Neural cell (in vitro differentiated cells): ENCODE measurements around the gene KCND2. TPM values are rescaled to one million over a fixed set of nuclear protein-coding genes. Genes with fewer than 3 reads are reported as not detected.
A peak's percentile ranks its signal among the peaks of the same experiment; 100 is the strongest.

ENCODE experiments used
- H2AFZ ChIP-seq: fragments of 200-600, 300-800 bp; sonication (generic), shearing (Covaris generic); 2 replicates; pipeline ENCODE4 v1.6.0; 2014; ENCODE audit warnings: low read depth, mild to moderate bottlenecking, antibody characterized with exemption, low read length, moderate library complexity
- H3F3A ChIP-seq: fragments of 200-600 bp; shearing (Covaris generic); 2 replicates; pipeline ENCODE4 v1.6.1; 2016; ENCODE audit warnings: mild to moderate bottlenecking, moderate library complexity, mixed read lengths, antibody characterized with exemption, low read length; ENCODE audit not compliant: insufficient read depth, poor library complexity, severe bottlenecking
- H3K27ac ChIP-seq: fragments of 200-600, 300-800 bp; sonication (generic), shearing (Covaris generic); 2 replicates; pipeline ENCODE4 v1.5.1; 2014; ENCODE audit warnings: mild to moderate bottlenecking, low read length, moderate library complexity
- H3K27me3 ChIP-seq: fragments of 300-800, 200-600 bp; sonication (generic), shearing (Covaris generic); 2 replicates; pipeline ENCODE4 v1.6.0; 2014; ENCODE audit warnings: mild to moderate bottlenecking, low read depth, low read length, moderate library complexity; ENCODE audit not compliant: insufficient read depth
- H3K36me3 ChIP-seq: fragments of 300-800, 200-600 bp; sonication (generic), shearing (Covaris generic); 2 replicates; pipeline ENCODE4 v1.5.1; 2014; ENCODE audit warnings: mild to moderate bottlenecking, antibody characterized with exemption, low read length, moderate library complexity; ENCODE audit not compliant: insufficient read depth
- H3K4me2 ChIP-seq: fragments of 300-800, 200-600 bp; sonication (generic), shearing (Covaris generic); 2 replicates; pipeline ENCODE4 v1.6.0; 2014; ENCODE audit warnings: mild to moderate bottlenecking, low read length
- H3K4me3 ChIP-seq: fragments of 300-800, 200-600 bp; sonication (generic), shearing (Covaris generic); 2 replicates; pipeline ENCODE4 v1.5.1; 2014; ENCODE audit warnings: mild to moderate bottlenecking, low read length, moderate library complexity
- H3K79me2 ChIP-seq: fragments of 200-600 bp; shearing (Covaris generic); replicated peaks from 2 replicates; pipeline ENCODE4 v1.6.0; 2014; ENCODE audit warnings: mild to moderate bottlenecking, low read length, moderate library complexity; ENCODE audit not compliant: insufficient read depth
- H3K9ac ChIP-seq: fragments of 300-800, 200-600 bp; sonication (generic), shearing (Covaris generic); 2 replicates; pipeline ENCODE4 v1.6.1; 2016; ENCODE audit warnings: mild to moderate bottlenecking, low read length, mixed read lengths
- H3K9me2 ChIP-seq: fragments of 200-600 bp; shearing (Covaris generic); 2 replicates; pipeline ENCODE4 v1.6.1; 2016; ENCODE audit warnings: mild to moderate bottlenecking, low read length, mixed read lengths; ENCODE audit not compliant: insufficient read depth
- H3K9me3 ChIP-seq: fragments of 200-600, 300-800 bp; sonication (generic), shearing (Covaris generic); 2 replicates; pipeline ENCODE4 v1.6.1; 2016; ENCODE audit warnings: mild to moderate bottlenecking, mixed run types, low read length, moderate library complexity, mixed read lengths
- H4K20me1 ChIP-seq: fragments of 200-600 bp; shearing (Covaris generic); 2 replicates; pipeline ENCODE4 v1.6.1; 2016; ENCODE audit warnings: mild to moderate bottlenecking, mixed run types; ENCODE audit not compliant: insufficient read depth
- EP300 ChIP-seq: fragments of 450-650 bp; conservative IDR thresholded peaks from 2 replicates; pipeline ENCODE4 v1.6.1; 2014; ENCODE audit warnings: antibody characterized with exemption, mild to moderate bottlenecking, moderate library complexity; ENCODE audit not compliant: poor library complexity, severe bottlenecking
- EZH2 ChIP-seq: fragments of 200-600, 300-800 bp; shearing (Covaris generic), sonication (generic); IDR thresholded peaks from 2 replicates; pipeline ENCODE4 v1.6.1; 2014; ENCODE audit warnings: antibody characterized with exemption, low read length, borderline replicate concordance, mild to moderate bottlenecking; ENCODE audit not compliant: insufficient read depth, poor library complexity, severe bottlenecking
- MXI1 ChIP-seq: fragments of 450-650 bp; conservative IDR thresholded peaks from 2 replicates; pipeline ENCODE4 v1.6.1; 2014; ENCODE audit warnings: antibody characterized with exemption, mild to moderate bottlenecking; ENCODE audit not compliant: poor library complexity, severe bottlenecking
- POLR2AphosphoS5 ChIP-seq: IDR thresholded peaks from 2 replicates; pipeline ENCODE4 v1.6.1; 2012
- RAD21 ChIP-seq: fragments of 450-650 bp; conservative IDR thresholded peaks from 2 replicates; pipeline ENCODE4 v1.6.1; 2014; ENCODE audit warnings: antibody characterized with exemption, mild to moderate bottlenecking, moderate library complexity
- SMC3 ChIP-seq: fragments of 450-650 bp; conservative IDR thresholded peaks from 2 replicates; pipeline ENCODE4 v1.6.1; 2014; ENCODE audit warnings: antibody characterized with exemption, mild to moderate bottlenecking, moderate library complexity; ENCODE audit not compliant: poor library complexity
- TAF1 ChIP-seq: IDR thresholded peaks from 2 replicates; pipeline ENCODE4 v1.6.1; 2012; ENCODE audit warnings: low read depth
- polyA plus RNA-seq: library from polyadenylated mRNA; depleted of rRNA; stranded (reverse); fragments of >200 nt; gene quantifications from 2 replicates; pipeline ENCODE4 v1.2.3, GENCODE V29; 2014
- TF ChIP-seq, protein P1 (sequence below): IDR thresholded peaks from 2 replicates; pipeline ENCODE4 v1.6.1; 2012; ENCODE audit warnings: borderline replicate concordance
- TF ChIP-seq, protein P2 (sequence below): fragments of 450-650 bp; IDR thresholded peaks from 2 replicates; pipeline ENCODE4 v1.5.1; 2014; ENCODE audit warnings: antibody characterized with exemption, mild to moderate bottlenecking, moderate library complexity; ENCODE audit not compliant: poor library complexity, severe bottlenecking

KCND2 gene
- polyA plus RNA-seq, 1 donor from 2014 or later = 11.0 TPM

DNA sequence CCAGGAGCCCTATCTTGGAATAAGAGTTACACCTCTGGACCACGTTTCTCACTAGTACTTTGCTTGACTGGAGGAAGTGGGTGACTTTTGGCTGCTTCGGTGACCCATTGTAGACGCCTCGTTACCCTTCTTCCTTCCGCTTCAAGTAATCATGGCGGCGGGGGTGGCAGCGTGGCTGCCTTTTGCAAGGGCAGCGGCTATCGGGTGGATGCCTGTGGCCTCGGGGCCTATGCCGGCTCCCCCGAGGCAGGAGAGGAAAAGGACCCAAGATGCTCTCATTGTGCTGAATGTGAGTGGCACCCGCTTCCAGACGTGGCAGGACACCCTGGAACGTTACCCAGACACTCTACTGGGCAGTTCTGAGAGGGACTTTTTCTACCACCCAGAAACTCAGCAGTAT lies 1.5 kb downstream of the KCND2 start:
- TF ChIP-seq RAD21 (no peak), MXI1 (no peak), TAF1 (no peak), POLR2AphosphoS5 (no peak), EZH2 (no peak), EP300 (no peak), SMC3 (no peak)
- TF ChIP-seq, protein P1, sequence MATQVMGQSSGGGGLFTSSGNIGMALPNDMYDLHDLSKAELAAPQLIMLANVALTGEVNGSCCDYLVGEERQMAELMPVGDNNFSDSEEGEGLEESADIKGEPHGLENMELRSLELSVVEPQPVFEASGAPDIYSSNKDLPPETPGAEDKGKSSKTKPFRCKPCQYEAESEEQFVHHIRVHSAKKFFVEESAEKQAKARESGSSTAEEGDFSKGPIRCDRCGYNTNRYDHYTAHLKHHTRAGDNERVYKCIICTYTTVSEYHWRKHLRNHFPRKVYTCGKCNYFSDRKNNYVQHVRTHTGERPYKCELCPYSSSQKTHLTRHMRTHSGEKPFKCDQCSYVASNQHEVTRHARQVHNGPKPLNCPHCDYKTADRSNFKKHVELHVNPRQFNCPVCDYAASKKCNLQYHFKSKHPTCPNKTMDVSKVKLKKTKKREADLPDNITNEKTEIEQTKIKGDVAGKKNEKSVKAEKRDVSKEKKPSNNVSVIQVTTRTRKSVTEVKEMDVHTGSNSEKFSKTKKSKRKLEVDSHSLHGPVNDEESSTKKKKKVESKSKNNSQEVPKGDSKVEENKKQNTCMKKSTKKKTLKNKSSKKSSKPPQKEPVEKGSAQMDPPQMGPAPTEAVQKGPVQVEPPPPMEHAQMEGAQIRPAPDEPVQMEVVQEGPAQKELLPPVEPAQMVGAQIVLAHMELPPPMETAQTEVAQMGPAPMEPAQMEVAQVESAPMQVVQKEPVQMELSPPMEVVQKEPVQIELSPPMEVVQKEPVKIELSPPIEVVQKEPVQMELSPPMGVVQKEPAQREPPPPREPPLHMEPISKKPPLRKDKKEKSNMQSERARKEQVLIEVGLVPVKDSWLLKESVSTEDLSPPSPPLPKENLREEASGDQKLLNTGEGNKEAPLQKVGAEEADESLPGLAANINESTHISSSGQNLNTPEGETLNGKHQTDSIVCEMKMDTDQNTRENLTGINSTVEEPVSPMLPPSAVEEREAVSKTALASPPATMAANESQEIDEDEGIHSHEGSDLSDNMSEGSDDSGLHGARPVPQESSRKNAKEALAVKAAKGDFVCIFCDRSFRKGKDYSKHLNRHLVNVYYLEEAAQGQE = no peak
- TF ChIP-seq, protein P2, sequence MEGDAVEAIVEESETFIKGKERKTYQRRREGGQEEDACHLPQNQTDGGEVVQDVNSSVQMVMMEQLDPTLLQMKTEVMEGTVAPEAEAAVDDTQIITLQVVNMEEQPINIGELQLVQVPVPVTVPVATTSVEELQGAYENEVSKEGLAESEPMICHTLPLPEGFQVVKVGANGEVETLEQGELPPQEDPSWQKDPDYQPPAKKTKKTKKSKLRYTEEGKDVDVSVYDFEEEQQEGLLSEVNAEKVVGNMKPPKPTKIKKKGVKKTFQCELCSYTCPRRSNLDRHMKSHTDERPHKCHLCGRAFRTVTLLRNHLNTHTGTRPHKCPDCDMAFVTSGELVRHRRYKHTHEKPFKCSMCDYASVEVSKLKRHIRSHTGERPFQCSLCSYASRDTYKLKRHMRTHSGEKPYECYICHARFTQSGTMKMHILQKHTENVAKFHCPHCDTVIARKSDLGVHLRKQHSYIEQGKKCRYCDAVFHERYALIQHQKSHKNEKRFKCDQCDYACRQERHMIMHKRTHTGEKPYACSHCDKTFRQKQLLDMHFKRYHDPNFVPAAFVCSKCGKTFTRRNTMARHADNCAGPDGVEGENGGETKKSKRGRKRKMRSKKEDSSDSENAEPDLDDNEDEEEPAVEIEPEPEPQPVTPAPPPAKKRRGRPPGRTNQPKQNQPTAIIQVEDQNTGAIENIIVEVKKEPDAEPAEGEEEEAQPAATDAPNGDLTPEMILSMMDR = no peak
- Histone ChIP-seq H3K9me3 (no peaks in the 10 kb centered on the region), H3K27ac (no peak overlapping the region), H3K4me2 (peak overlapping the region; percentile 52), H3K27me3 (peaks cover 7% of the 10 kb centered on the region), H3F3A (no peaks in the 10 kb centered on the region), H3K79me2 (no peaks in the 10 kb centered on the region), H3K4me3 (peak overlapping the region; percentile 85), H3K9me2 (no peaks in the 10 kb centered on the region), H3K9ac (no peak overlapping the region), H3K36me3 (no peaks in the 10 kb centered on the region), H2AFZ (no peak overlapping the region), H4K20me1 (no peaks in the 10 kb centered on the region)

DNA sequence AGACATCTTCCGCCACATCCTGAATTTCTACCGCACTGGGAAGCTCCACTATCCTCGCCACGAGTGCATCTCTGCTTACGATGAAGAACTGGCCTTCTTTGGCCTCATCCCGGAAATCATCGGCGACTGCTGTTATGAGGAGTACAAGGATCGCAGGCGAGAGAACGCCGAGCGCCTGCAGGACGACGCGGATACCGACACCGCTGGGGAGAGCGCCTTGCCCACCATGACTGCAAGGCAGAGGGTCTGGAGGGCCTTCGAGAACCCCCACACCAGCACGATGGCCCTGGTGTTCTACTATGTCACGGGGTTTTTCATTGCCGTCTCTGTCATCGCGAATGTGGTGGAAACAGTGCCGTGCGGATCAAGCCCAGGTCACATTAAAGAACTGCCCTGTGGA lies 1.9 kb downstream of the KCND2 start:
- Histone ChIP-seq H3K27ac (no peak overlapping the region), H3K9me2 (no peaks in the 10 kb centered on the region), H3K4me3 (peak overlapping the region; percentile 85), H3K36me3 (no peaks in the 10 kb centered on the region), H3K9ac (no peak overlapping the region), H3K79me2 (no peaks in the 10 kb centered on the region), H3K27me3 (peaks cover 7% of the 10 kb centered on the region), H3F3A (no peaks in the 10 kb centered on the region), H2AFZ (no peak overlapping the region), H4K20me1 (no peaks in the 10 kb centered on the region), H3K4me2 (no peak overlapping the region), H3K9me3 (no peaks in the 10 kb centered on the region)
- no peak for TF ChIP-seq POLR2AphosphoS5
- TF ChIP-seq RAD21 = no peak
- no peak for TF ChIP-seq EP300
- TF ChIP-seq TAF1 = no peak

DNA sequence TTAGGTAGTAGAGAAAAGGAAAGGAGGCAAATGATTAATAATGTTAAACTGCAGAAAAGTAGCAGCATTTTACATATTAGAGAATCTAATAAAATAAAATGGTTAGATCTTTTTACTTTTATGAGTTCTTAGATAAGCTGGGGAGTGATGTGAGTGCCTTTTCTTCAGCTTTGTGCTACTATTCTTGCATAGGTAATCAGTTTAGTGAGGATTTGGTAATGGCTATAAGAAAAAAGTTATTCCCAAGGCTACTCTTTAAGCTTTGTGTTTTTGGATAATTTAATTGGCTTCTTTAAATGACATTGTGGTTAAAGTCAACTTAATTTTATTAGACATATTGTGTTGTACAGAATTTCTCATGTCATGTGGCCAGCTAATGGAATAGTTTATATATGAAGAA lies 3.7 kb downstream of the KCND2 start:
- H3K27me3 ChIP-seq = peaks cover 7% of the 10 kb centered on the region
- H3K9me2 ChIP-seq = no peaks in the 10 kb centered on the region
- H3K79me2 ChIP-seq = no peaks in the 10 kb centered on the region

More for the DNA sequence above, 3.7 kb downstream of the KCND2 start:
- H4K20me1 ChIP-seq = no peaks in the 10 kb centered on the region
- H3K9me3 ChIP-seq = no peaks in the 10 kb centered on the region
- H3K4me2 ChIP-seq = peak overlapping the region; percentile 34
- H3K27ac ChIP-seq = no peak overlapping the region
- H3K4me3 ChIP-seq = peak overlapping the region; percentile 40
- no peak overlapping the region for H2AFZ ChIP-seq
- no peak overlapping the region for H3K9ac ChIP-seq
- H3F3A ChIP-seq = no peaks in the 10 kb centered on the region
- H3K36me3 ChIP-seq = no peaks in the 10 kb centered on the region
- no peak for TF ChIP-seq EP300
- no peak for TF ChIP-seq POLR2AphosphoS5
- TF ChIP-seq, protein P1 = no peak
- TF ChIP-seq MXI1 = no peak
- TF ChIP-seq, protein P2 = no peak
- no peak for TF ChIP-seq TAF1
- no peak for TF ChIP-seq SMC3
- TF ChIP-seq RAD21 = no peak
- no peak for TF ChIP-seq EZH2
